NCI-H2196 (cell line): ENCODE measurements around the gene UCKL1.
"Not testable (repeated sequence)": the region's sequence is repeated elsewhere in the genome, so short reads cannot be mapped to it uniquely, and the experiment has no call there.

Experiments
- DNase-seq: peaks from one replicate; lab custom pipeline; 2025; ENCODE audit not compliant: unreplicated experiment; lab: John Stamatoyannopoulos, UW

UCKL1 gene

DNA sequence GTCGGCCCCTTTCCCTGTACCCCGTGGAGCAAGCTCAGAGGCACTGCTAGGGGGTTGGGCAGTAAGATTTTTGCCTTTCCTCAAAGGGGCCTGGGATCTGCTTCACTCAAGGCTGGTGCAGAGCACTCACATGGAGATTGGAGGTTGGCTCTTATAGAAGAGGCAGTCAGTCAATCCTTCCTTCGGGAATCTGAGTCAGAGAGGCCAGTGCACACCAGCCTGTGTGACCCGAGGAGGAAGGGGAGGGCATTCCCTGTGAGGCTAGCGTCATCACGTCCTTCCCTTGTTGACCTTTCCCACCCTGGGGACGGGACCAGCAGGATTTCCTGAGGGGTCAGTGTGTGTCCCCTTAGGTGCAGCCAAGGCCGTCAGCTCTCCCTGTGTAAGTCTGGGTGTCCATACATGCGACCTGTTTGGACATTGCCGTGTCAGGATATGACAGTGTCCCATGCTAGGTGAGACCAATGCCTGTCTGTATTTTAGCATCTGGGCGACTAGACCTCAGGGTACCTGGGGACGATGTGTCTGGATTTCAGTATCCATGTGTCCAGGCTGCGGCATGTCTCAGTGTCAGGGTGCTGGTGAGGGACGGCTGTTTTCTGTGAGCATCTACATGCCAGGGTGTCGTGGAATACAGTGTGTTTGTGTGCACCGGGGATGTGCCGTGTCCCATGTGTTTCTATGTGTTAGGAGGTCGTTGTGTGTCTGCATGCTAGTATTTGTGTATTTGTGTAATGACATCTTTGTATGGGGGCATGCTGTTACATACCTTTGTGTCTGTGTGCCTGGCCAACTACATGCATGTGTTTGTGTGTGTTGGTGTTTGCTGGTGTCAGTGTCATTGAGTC is 16.3 kb upstream of the UCKL1 start:
- no peak for DNase-seq

DNA sequence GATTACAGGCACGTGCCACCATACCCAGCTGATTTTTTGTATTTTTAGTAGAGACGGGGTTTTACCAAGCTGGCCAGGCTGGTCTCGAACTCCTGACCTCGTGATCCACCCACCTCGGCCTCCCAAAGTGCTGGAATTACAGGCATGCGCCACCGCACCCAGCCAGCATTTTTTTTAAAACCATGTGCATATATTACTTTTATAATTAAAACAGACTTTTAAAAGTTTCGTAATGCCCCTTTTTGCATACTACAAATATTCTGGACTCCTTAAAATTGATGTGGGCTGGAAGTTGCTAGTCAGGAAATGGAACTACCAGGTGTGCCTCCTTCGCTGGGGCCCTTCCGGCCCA is 15.7 kb upstream of the UCKL1 start:
- not testable (repeated sequence) for DNase-seq

DNA sequence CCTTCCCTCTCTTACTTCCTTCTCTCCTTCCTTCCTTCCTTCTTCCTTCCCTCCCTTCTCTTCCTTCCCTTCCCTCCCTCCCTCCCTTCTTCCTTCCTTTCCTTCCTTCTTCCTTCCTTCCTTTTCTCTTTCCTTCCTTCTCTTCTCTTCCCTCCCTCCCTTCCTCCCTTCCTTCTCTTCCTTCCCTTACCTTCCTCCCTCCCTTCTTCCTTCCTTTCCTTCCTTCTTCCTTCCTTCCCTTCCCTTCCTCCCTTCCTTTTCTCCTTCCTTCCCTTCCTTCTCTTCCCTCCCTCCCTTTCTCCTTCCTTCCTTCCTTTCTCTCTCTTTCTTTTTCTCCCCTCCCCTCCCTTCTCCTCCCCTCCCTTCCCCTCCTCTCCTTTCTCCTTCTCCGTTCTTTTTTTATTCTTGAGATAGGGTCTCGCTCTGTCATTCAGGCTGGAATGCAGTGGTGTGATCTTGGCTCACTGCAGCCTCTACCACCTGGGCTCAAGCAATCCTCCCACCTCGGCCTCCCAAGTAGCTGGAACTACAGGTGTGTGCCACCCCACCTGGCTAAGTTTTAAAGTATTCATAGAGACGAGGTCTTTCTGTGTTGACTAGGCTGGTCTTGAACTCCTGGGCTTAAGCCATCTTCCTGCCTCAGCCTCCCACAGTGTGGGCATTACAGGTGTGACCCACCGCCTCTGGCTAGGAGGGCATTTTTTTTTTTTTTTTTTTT is 14.7 kb upstream of the UCKL1 start:
- DNase-seq = no peak

DNA sequence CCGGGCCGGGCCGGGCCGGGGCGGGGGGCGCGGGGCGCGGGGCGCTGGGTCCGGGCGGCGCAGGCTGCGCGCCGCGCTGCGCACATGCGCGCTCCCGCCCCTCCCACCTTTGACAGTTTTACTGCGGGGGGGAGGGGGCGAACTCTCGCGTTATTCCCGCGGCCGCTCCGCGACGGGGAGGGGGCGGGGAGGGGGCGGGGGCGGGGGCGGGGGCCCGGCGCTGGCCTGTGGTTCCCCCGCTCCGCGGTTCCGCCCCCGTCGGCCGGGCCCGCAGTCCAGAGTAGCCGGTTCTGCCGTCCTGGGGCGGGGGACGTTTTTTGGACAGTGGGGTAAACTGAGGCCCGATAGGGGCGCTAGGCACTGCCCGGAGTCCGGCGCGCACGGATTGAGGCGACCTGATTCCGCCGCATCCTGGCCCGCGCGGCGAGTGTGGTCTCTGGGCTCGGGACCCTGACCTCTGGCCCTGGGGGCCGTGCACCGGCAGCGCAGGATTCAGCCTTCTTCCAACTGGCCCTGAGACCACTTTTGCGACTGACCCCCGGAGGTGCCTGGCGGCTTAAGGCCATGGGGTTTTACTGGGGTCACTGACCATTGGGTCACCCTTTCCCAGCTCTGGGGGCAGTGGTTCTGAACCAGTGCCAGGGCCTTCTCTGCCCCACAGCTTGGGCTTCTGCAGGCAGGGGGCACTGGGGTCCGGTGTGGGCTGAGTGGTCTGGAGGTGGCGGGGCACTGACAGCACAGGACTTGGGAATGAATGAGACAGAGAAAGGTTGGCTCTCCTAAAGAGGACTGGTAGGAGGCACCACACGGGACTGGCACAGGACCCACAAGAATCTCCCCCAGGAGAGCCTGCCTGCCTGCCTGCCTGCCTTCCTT is 13.9 kb upstream of the UCKL1 start, which contains the start of gene ZNF512B:
Gene ZNF512B, minus strand, starts transcription at position 93 of the 876 bp plus-strand sequence. CDS start 1,980 bp downstream, outside the sequence.
- DNase-seq = peak; percentile 79

DNA sequence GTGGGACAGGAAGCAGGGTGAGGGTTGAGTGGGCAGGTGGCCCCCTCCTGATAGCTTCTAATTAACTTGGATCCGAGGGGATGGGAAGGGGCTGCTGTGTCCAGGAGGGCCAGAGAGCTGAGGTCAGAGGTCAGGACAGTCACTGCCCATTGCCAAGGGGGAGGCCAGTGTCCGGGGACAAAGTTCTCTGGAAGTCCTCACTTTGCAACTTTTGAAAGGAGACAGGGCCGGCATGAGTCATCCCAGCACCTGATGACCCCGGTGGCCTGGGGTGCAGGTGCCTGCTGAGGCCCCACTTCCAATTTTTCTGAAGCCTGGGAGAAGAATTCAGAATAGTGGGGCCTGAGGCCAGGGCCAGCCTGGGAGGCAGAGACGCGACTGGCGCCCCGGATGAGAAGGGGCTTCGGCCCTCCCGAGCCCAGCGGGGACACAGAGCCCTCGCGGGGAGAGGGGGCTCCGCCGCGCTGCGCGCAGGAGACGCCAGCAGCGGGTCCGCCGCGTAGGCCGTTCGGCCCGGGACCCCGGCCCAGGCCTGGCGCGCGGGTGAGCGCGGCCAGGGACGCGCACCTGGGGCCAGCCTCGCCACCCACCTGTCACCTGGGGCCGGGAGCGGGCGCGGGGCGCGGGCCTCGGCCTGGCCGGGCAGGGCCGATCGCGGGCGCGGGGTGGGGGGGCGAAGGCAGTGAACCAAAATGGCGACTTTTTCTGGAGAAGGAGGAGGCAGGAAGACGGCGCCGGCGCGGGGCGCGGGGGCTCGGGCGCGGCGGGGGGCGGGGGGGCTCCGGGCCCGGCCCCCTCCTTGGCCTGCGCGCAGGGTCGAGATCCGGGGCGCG is 12.9 kb upstream of the UCKL1 start:
- peak; percentile 49 for DNase-seq

DNA sequence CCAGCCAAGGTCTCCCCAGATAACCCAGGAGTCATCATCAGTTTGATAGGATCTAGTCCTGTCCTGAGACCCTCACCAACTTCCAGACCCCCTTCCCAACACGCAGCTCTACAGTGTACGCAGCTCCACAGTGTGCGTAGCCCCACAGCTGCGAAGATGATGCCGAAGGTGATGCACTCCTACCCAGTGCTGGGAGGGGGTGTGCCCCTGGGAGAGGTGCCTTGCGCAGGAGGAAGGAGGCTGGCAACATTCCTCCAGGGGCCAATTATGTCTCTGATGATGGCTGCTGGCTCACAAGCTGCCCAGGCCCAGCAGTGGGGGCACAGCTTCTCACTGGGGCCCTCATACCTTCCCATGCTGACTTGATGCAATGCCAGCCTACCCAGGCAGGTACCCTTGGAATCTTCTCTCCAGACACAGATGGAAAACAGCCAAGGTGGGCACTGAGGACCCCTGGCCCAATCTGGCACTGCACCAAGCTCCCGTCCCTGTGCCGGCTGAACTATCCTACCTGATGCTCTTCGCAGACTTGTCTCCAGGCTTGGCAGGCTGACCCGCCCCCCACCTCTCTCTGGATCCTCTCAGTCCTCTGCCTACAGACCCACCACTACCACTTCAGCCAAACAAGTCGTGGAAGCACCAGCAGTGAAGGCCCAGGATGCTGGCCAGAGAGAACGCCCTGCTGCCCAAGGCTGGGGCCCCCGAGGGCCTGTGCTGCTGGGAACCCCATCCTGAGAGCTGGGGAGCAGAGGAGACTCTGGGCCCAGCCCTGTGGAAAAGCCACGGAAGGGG is 12.1 kb upstream of the UCKL1 start:
- DNase-seq = no peak

DNA sequence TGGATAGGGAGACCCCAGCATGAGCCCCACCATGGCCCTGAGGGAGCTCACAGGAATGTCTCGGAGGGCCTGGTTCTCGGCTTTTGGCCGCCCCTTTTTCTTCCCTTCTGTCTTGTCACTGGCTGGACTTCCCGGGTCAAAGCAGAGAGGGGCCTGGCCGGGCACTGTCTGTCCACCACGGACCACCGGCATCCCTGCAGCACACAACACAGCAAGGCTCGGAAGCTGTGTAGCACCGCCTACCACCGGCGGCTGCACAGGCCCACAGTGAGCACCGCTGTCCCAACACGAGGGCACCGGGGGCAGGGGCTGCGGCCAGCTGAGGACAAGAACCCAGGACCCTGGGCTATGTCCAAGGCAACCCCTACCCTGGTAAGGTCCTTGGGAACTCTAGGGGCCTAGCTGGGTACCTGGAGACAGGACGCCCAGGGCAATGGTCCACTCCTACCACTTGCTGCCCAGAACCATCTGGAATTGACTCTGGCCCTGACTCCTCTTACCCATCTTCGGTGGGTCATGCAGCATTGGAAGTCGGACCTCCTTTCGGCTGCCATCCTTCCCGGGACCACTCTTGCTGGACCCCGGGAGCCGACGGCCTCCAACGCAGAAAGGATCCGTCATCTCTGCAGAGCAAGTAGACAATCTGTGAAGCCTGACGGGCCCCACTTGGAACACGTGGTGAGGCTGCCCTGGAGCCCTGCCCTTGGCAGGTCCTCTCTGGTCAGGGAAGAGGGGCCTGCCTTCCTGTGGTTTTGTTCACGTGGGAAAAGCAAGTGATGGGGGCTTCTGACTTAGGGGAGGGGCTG is 11.3 kb upstream of the UCKL1 start:
- no peak for DNase-seq

DNA sequence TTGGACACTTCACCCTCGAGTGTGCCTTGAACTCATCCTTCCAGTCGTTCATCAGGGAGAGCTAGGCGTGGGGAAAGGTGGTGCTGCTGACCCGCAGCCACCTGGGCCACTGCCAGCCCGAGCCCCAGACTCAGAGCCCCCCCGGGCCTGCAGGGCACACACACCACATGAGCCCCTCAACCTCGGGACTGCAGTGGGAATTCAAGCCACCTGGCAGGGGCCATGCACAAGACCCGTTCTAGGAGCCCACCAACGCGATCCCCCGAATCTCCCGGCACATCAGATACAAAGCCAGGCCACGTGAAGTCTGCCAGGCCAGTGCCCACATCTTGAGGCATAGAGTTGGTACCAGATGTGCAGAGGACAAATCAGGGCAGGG is 10.7 kb upstream of the UCKL1 start:
- no peak for DNase-seq

DNA sequence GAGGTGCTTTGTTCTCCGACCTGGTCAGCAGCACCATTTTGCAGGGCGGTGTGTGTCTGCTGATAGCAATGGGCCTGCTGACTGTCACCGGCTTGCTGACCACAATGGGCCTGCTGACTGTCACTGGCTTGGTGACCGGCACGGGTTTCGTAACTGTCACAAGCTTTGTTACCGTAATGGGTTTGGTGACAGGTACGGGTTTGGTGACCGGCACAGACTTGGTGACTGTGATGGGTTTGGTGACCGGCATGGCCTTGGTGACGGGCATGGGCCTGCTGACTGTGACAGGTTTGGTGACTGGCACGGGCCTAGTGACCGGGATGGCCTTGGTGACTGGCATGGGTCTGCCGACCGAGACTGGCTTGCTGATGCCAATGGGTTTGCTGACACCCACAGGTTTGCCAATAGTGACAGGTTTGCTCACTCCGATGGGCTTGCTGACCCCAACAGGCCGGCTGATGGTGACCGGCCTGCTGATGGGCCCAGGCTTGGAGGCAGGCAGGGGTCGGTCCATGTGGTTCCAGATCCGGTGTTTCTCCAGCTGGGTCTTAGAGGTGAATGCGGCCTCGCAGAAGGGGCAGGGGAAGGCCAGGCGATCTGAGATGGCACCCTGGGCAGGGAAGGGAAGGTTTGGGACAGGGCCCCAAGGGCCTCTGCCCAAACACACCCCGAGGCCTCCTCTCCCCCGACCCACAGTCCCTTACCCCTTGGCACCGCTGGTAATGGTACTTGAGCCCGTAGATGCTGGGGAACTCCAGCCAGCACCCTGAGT is 10.1 kb upstream of the UCKL1 start:
- no peak for DNase-seq

DNA sequence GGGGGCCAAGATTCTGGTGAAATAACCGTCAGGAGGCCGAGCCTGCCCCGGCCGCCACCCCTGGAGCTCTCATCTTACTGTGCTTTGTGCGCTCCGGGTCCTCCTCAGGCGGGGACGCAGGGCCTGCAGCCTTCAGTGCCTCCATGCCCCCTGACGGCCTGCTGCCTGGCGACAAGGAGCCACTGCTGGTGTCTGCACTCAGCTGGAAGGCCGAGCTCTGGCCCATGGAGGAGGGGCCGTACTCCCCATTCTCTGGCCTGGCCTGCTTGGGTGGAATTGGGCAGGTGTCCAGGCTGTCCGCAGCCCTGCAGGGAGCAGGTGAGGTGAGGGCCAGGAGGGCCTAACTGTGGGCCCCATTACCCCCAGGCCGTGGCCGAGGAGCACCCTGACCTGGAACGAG is 8.2 kb upstream of the UCKL1 start:
- DNase-seq = no peak

DNA sequence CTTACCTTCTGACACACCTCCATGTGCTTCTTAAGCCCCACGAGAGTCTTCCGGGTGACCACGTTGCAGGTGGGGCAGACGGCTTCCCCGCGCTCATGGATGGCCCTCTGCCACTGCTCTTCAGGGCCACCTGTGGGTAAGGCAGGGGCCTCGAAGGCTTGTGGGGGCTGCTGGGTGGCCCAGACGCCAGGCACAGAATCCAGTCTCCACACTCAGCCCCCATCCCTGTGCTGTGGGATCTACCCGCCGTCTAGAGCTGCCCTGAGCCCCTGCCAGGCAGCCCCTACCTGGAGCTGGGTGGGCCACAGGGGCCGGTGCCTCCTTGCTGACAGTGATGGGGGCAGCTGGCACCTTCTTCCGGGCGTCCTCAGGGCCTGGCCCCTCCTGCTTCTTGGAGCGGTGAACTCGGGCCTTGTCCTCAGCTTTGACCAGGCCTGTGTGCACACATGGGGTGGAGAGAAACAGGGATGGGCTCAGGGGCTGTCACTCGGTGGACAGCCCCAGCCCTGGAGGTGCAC is 7.6 kb upstream of the UCKL1 start:
- no peak for DNase-seq

DNA sequence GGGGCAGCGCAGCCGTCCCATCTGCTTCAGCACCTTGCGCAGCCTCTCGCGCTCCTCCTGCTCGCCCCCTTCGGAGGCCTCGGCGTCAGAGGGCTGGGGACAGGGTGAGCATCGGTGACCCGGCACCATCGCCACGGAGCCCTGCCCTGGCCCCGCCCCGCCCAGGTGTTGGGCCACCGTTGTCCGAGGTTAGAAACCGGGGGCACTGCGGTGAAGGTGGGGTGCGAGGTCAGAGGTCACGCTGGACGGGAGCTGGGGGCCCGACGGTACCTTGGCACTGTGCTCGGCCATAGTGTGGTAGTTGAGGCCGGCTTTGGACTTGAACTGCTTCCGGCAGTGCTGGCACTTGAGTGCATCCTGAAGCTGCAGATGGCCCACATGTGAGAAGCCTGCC is 7.1 kb upstream of the UCKL1 start:
- no peak for DNase-seq

DNA sequence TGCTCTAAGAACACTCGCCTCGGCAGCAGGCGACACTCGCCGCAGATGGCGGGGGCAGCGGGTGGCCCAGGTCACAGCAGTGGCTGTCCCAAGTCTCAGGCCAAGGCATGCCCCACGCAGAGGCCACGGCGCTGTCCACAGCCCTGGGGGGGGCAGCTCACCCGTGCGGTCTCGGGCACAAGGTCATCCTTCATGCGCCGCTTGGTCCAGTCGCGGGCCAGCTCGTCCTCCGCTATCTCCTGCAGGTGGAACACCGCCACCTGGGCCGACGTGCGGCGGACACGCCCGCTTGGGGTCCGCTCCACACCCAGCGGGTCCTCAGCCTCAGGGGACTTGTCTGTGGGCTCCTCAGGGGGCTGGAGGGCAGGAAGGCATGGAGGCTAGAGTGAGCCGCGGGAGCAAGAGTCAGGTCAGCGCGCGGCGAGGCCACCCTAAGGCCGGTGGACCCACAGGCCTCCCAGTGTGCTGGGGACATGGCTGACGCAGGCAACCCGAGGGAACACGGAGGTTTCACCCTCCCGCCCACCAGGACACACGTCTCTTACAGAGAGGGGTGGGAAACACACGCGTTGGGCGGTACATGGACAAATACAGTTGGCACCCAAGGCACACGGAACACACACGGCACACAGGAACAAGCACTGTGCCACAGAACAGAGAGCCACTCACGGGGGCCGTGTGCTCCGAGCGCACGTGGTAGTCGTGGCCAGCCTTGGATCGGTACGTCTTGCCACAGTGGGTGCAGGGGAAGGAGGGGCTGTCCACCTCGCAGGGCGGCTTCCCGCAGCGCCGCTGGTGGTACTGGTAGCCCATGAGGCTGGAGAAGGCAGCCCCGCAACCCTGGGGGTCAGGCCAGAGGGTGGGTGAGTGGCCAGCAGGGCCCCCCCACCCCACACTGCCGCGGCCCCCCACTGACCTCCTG is 6.5 kb upstream of the UCKL1 start:
- no peak for DNase-seq

DNA sequence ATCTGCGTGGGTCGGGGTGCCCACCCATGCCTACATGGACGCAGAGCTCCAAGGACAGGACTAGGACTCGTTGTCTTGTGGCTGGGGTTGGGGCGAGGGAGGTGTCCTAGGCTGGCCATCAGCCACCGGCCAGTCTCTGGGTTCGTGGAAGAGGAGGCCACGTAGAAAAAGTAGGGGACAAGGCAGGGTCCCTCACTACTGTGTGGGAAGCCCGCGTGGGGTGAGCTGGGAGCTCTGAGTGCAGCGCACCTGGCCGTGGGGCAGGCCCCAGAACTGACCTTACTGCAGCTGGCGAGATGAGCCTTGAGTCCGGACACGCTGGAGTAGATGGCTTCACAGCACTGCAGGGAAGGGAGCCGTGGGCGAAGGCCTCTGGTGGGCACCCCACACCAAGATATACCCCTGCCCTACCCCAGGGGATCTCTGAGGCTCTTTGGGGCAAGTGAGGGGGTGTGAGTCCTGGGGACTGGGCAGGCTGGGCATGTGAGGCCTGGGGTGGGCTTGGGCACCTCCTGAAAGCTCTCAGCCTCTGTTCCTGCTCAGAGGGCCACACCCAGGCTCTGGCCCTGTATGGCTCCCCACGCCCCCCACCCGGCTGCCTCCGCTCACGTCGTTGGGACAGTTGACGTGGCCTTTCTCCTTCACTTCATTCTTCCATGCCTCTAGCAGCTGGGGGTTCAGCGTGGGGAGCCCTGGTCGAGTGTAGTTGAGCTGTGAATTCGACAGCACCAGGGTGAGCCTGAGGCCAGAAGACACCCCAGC is 5.6 kb upstream of the UCKL1 start:
- no peak for DNase-seq

DNA sequence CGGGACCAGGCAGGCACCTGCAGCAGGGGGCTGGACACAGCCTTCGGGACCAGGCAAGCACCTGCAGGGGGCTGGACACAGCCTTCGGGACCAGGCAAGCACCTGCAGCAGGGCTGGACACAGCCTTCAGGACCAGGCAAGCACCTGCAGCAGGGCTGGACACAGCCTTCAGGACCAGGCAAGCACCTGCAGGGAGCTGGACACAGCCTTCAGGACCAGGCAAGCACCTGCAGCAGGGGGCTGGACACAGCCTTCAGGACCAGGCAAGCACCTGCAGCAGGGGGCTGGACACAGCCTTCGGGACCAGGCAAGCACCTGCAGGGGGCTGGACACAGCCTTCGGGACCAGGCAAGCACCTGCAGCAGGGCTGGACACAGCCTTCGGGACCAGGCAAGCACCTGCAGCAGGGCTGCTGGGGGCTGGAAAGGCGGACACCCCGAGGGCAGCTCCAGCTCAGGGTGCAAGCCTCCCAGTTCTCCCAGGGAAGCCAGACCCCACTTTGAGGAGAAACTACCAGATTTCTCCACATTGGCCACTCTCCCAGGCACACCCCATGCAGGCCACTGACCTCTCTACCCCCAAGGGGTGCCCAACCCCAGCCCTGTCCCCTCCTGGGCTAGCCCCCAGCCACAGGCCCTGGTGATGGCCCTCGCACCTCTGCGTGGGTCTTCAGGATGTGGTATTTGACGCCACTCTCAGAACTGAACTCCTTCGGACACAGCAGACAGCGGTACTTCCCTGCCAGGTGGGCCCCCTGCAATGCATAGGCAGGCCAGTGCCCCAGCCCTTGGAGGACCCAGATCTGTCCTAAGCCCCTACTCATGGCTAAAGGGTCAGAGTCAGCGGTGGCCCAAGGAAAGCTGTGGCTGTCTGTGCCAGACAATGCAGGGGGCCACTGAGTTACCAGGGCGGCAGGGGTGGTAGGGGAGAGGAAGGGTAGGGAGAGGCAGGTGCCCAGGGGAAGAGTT is 4.7 kb upstream of the UCKL1 start:
- DNase-seq = not testable (repeated sequence)
